Lower leg skin (tissue), 3 donors: ENCODE data around the gene SCAI.

Experiments used
- POLR2A ChIP-seq, 2 donors: fragments of 450-650 bp; IDR thresholded peaks; one replicate each; pipeline ENCODE4 v1.6.1; 2016 to 2017; ENCODE audit warnings: antibody characterized with exemption in 2 of 2, mild to moderate bottlenecking in 1 of 2, moderate library complexity in 1 of 2
- TF ChIP-seq, protein P1 (sequence below), 3 donors: fragments of 450-650 bp; IDR thresholded peaks; one replicate each; pipeline ENCODE4 v1.5.1; 2016; ENCODE audit warnings: antibody characterized with exemption in 3 of 3, mild to moderate bottlenecking in 3 of 3, moderate library complexity in 2 of 3

DNA sequence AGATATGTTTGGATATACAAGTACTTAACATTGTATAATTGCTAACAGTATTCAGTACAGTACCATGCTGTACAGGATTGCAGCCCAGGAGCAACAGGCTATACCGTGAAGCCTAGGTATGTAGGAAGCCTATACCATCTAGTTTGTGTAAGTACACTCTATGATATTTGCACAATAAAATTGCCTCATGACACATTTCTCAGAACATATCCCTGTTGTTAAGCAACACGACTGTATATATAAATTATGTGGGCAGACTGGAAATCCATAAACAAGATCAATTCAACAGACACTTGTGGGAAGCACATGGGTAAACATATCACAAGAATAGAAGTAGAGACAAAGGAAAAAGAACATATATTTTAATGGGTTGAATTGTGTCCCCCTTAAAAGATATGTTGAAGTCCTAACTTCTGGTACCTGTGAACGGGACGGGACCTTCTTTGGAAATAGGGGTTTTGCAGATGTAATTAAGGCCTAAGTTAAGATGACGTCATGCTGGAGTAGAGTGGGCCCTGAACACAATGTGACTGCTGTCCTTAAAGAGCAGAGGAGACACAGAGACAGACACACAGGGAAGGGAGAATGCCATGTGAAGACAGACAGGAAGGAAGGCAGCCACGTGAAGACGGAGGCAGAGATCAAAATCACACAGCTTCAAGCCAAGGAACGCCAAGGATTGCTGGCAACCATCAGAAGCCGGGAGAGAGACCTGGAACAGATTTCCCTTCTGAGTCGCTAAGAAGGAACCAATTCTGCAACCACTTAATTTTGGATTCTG is 76.3 kb downstream of the SCAI start:
- TF ChIP-seq, protein P1, sequence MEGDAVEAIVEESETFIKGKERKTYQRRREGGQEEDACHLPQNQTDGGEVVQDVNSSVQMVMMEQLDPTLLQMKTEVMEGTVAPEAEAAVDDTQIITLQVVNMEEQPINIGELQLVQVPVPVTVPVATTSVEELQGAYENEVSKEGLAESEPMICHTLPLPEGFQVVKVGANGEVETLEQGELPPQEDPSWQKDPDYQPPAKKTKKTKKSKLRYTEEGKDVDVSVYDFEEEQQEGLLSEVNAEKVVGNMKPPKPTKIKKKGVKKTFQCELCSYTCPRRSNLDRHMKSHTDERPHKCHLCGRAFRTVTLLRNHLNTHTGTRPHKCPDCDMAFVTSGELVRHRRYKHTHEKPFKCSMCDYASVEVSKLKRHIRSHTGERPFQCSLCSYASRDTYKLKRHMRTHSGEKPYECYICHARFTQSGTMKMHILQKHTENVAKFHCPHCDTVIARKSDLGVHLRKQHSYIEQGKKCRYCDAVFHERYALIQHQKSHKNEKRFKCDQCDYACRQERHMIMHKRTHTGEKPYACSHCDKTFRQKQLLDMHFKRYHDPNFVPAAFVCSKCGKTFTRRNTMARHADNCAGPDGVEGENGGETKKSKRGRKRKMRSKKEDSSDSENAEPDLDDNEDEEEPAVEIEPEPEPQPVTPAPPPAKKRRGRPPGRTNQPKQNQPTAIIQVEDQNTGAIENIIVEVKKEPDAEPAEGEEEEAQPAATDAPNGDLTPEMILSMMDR (IDR thresholded peaks at IDR 0.05): no peak
- TF ChIP-seq POLR2A (IDR thresholded peaks at IDR 0.05): no peak
